ENCODE results near the gene SEC23A. TPM values are rescaled to one million over a fixed set of nuclear protein-coding genes. Genes with fewer than 3 reads are reported as not detected.
A peak's percentile ranks its signal among the peaks of the same experiment; 100 is the strongest.

SEC23A gene
- total and polyA plus RNA-seq, 2 of the 13 experiments (the other 11 are each of a cell fraction or from before 2014, with no cell fraction given) = 403 to 887 TPM

- TF ChIP-seq DMTF1 (CRISPR knock-in tag; IDR thresholded peaks at IDR 0.05) (no peak), KDM5A (IDR thresholded peaks at IDR 0.05; ENCODE audit: borderline replicate concordance, low read length) (peak; percentile 2; the same call in 1 of the 2 replicates), ZNF224 (CRISPR knock-in tag; IDR thresholded peaks at IDR 0.05) (no peak), AHR (CRISPR knock-in tag; IDR thresholded peaks at IDR 0.05) (no peak; the same call in 1 of the 2 replicates), ZNF724P (CRISPR knock-in tag; IDR thresholded peaks at IDR 0.05; ENCODE audit: borderline replicate concordance) (no peak), SMAD1 (CRISPR knock-in tag; IDR thresholded peaks at IDR 0.05; ENCODE audit: borderline replicate concordance, low read depth) (no peak), LBX2 (CRISPR knock-in tag; IDR thresholded peaks at IDR 0.05; ENCODE audit: borderline replicate concordance) (no peak), ZNF746 (CRISPR knock-in tag; IDR thresholded peaks at IDR 0.05) (no peak), BCL6 (CRISPR knock-in tag; IDR thresholded peaks at IDR 0.05) (peak; percentile 98), KDM5B (CRISPR knock-in tag; IDR thresholded peaks at IDR 0.05; ENCODE audit: borderline replicate concordance) (no peak), ZNF329 (CRISPR knock-in tag; IDR thresholded peaks at IDR 0.05; ENCODE audit: low read depth) (no peak), PREB (CRISPR knock-in tag; IDR thresholded peaks at IDR 0.05) (no peak), CAMTA2 (CRISPR knock-in tag; IDR thresholded peaks at IDR 0.05; ENCODE audit: borderline replicate concordance) (no peak), ZNF292 (CRISPR knock-in tag; IDR thresholded peaks at IDR 0.05; ENCODE audit: borderline replicate concordance, low read depth) (peak; percentile 93), ZNF333 (CRISPR knock-in tag; IDR thresholded peaks at IDR 0.05; ENCODE audit: borderline replicate concordance) (no peak)
- TF ChIP-seq, protein P1, sequence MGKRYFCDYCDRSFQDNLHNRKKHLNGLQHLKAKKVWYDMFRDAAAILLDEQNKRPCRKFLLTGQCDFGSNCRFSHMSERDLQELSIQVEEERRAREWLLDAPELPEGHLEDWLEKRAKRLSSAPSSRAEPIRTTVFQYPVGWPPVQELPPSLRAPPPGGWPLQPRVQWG (CRISPR knock-in tag; IDR thresholded peaks at IDR 0.05; ENCODE audit: borderline replicate concordance, low read depth) = no peak
- TF ChIP-seq, protein P2, sequence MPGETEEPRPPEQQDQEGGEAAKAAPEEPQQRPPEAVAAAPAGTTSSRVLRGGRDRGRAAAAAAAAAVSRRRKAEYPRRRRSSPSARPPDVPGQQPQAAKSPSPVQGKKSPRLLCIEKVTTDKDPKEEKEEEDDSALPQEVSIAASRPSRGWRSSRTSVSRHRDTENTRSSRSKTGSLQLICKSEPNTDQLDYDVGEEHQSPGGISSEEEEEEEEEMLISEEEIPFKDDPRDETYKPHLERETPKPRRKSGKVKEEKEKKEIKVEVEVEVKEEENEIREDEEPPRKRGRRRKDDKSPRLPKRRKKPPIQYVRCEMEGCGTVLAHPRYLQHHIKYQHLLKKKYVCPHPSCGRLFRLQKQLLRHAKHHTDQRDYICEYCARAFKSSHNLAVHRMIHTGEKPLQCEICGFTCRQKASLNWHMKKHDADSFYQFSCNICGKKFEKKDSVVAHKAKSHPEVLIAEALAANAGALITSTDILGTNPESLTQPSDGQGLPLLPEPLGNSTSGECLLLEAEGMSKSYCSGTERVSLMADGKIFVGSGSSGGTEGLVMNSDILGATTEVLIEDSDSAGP (CRISPR knock-in tag; IDR thresholded peaks at IDR 0.05; ENCODE audit: borderline replicate concordance) = no peak
- TF ChIP-seq, protein P3, sequence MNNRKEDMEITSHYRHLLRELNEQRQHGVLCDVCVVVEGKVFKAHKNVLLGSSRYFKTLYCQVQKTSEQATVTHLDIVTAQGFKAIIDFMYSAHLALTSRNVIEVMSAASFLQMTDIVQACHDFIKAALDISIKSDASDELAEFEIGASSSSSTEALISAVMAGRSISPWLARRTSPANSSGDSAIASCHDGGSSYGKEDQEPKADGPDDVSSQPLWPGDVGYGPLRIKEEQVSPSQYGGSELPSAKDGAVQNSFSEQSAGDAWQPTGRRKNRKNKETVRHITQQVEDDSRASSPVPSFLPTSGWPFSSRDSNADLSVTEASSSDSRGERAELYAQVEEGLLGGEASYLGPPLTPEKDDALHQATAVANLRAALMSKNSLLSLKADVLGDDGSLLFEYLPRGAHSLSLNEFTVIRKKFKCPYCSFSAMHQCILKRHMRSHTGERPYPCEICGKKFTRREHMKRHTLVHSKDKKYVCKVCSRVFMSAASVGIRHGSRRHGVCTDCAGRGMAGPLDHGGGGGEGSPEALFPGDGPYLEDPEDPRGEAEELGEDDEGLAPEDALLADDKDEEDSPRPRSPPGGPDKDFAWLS (CRISPR knock-in tag; IDR thresholded peaks at IDR 0.05; ENCODE audit: borderline replicate concordance) = no peak
- TF ChIP-seq, protein P4, sequence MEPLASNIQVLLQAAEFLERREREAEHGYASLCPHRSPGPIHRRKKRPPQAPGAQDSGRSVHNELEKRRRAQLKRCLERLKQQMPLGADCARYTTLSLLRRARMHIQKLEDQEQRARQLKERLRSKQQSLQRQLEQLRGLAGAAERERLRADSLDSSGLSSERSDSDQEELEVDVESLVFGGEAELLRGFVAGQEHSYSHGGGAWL (CRISPR knock-in tag; IDR thresholded peaks at IDR 0.05) = no peak
- TF ChIP-seq, protein P5, sequence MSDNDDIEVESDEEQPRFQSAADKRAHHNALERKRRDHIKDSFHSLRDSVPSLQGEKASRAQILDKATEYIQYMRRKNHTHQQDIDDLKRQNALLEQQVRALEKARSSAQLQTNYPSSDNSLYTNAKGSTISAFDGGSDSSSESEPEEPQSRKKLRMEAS (IDR thresholded peaks at IDR 0.05) = peak; percentile 79
Observed at GRCh38 chr14:39025810-39026627, 77.0 kb downstream of the SEC23A start (continued).
